Liver (tissue), 9 donors: ENCODE data around the gene MT4. TPM values are rescaled to one million over a fixed set of nuclear protein-coding genes. Genes with fewer than 3 reads are reported as not detected.

Source experiments
- DNase-seq: peaks from one replicate; pipeline ENCODE4 v3.0.0-alpha.2; 2017; ENCODE audit warnings: low spot score
- H3K27ac ChIP-seq, 2 donors: one replicate each; pipeline ENCODE4 v1.7.0; 2013; ENCODE audit warnings: inconsistent platforms in 2 of 2, low read length in 2 of 2, control low read depth in 1 of 2, low read depth in 1 of 2, mild to moderate bottlenecking in 1 of 2
- H3K27me3 ChIP-seq, 4 donors: one replicate each; pipeline versions ENCODE4 v1.6.1 to v1.7.0; 2013; ENCODE audit warnings: low read length in 3 of 4, inconsistent platforms in 1 of 4, mild to moderate bottlenecking in 1 of 4, moderate library complexity in 1 of 4; ENCODE audit not compliant: control insufficient read depth in 4 of 4, insufficient read depth in 4 of 4
- H3K36me3 ChIP-seq, 4 donors: one replicate each; pipeline versions ENCODE4 v1.6.1 to v1.7.0; 2013; ENCODE audit warnings: low read length in 3 of 4, mild to moderate bottlenecking in 3 of 4, low read depth in 1 of 4, moderate library complexity in 1 of 4; ENCODE audit not compliant: control insufficient read depth in 4 of 4, insufficient read depth in 3 of 4
- H3K4me1 ChIP-seq, 4 donors: one replicate each; pipeline versions ENCODE4 v1.6.1 to v1.7.0; 2013; ENCODE audit warnings: low read length in 3 of 4, mild to moderate bottlenecking in 3 of 4, moderate library complexity in 1 of 4; ENCODE audit not compliant: control insufficient read depth in 4 of 4, insufficient read depth in 4 of 4
- H3K4me3 ChIP-seq, 3 donors: one replicate each; pipeline versions ENCODE4 v1.6.1 to v1.7.0; 2013; ENCODE audit warnings: low read length in 3 of 3, control low read depth in 1 of 3, low read depth in 1 of 3, mild to moderate bottlenecking in 1 of 3
- H3K9ac ChIP-seq, 2 donors: one replicate each; pipeline ENCODE4 v1.7.0; 2013; ENCODE audit warnings: low read length in 2 of 2, mild to moderate bottlenecking in 2 of 2, moderate library complexity in 2 of 2, control low read depth in 1 of 2, low read depth in 1 of 2
- H3K9me3 ChIP-seq, 4 donors: one replicate each; pipeline versions ENCODE4 v1.6.1 to v1.7.0; 2013; ENCODE audit warnings: low read length in 3 of 4; ENCODE audit not compliant: control insufficient read depth in 4 of 4
- EGR1 ChIP-seq, 2 donors: IDR thresholded peaks; 2 replicates each; pipeline ENCODE4 v1.6.1; 2016 to 2018; ENCODE audit warnings: antibody characterized with exemption in 2 of 2, low read depth in 2 of 2
- FOXA1 ChIP-seq: IDR thresholded peaks from 2 replicates; pipeline ENCODE4 v1.6.1; 2016; ENCODE audit warnings: antibody characterized with exemption
- FOXA2 ChIP-seq: IDR thresholded peaks from 2 replicates; pipeline ENCODE4 v1.6.1; 2016; ENCODE audit warnings: antibody characterized with exemption
- GABPA ChIP-seq, 2 donors: IDR thresholded peaks in 1 of 2; conservative IDR thresholded peaks in 1 of 2; 2 replicates each; pipeline ENCODE4 v1.6.1; 2016; ENCODE audit warnings: antibody characterized with exemption in 2 of 2, mild to moderate bottlenecking in 1 of 2, moderate library complexity in 1 of 2
- HNF4A ChIP-seq, 2 donors: conservative IDR thresholded peaks; 2 replicates each; pipeline ENCODE4 v1.6.1; 2016; ENCODE audit warnings: antibody characterized with exemption in 2 of 2, mild to moderate bottlenecking in 2 of 2
- HNF4G ChIP-seq: IDR thresholded peaks from 2 replicates; pipeline ENCODE4 v1.6.1; 2016; ENCODE audit warnings: antibody characterized with exemption
- JUND ChIP-seq, 2 donors: IDR thresholded peaks; 2 replicates each; pipeline ENCODE4 v1.6.1; 2016; ENCODE audit warnings: antibody characterized with exemption in 2 of 2
- NR2F2 ChIP-seq: IDR thresholded peaks from 2 replicates; pipeline ENCODE4 v1.6.1; 2016; ENCODE audit warnings: antibody characterized with exemption
- RAD21 ChIP-seq, 2 donors: IDR thresholded peaks; 2 replicates each; pipeline ENCODE4 v1.6.1; 2016; ENCODE audit warnings: antibody characterized with exemption in 2 of 2, mild to moderate bottlenecking in 2 of 2
- RXRA ChIP-seq, 2 donors: IDR thresholded peaks; 2 replicates each; pipeline ENCODE4 v1.6.1; 2017 to 2018; ENCODE audit warnings: antibody characterized with exemption in 2 of 2, mild to moderate bottlenecking in 1 of 2
- SP1 ChIP-seq: IDR thresholded peaks from 2 replicates; pipeline ENCODE4 v1.6.1; 2018; ENCODE audit warnings: antibody characterized with exemption, mild to moderate bottlenecking
- TAF1 ChIP-seq: conservative IDR thresholded peaks from 2 replicates; pipeline ENCODE4 v1.6.1; 2016; ENCODE audit warnings: antibody characterized with exemption, mild to moderate bottlenecking
- YY1 ChIP-seq: IDR thresholded peaks from 2 replicates; pipeline ENCODE4 v1.6.1; 2016; ENCODE audit warnings: antibody characterized with exemption, mild to moderate bottlenecking
- WGBS: extraction: QIAGEN DNeasy Blood & Tissue Kit; methylation state at CpG from one replicate; pipeline ENCODE4 v1.1.7; 2013; 5-methylcytosine and 5-hydroxymethylcytosine counted together
- polyA plus RNA-seq, 2 donors: library from polyadenylated mRNA; stranded (reverse) in 1 of 2; unstranded in 1 of 2; fragments of 200-250 nt in 1 of 2; fragments of >200 nt in 1 of 2; fragmentation: Nextera tagmentation in 1 of 2; extraction: Ambion mirVana in 1 of 2; gene quantifications; one replicate each; pipeline versions ENCODE4 v1.2.1 to v1.2.3, GENCODE V29; 2013 to 2015
- total RNA-seq, 2 donors: library from RNA; depleted of rRNA; stranded (reverse); fragments of >200 nt; gene quantifications; one replicate each; pipeline ENCODE4 v1.2.3, GENCODE V29; 2014
- TF ChIP-seq, protein P1 (sequence below): IDR thresholded peaks from 2 replicates; pipeline ENCODE4 v1.6.1; 2016; ENCODE audit warnings: antibody characterized with exemption, mild to moderate bottlenecking
- TF ChIP-seq, protein P2 (sequence below): IDR thresholded peaks from 2 replicates; pipeline ENCODE4 v1.6.1; 2016; ENCODE audit warnings: antibody characterized with exemption
- TF ChIP-seq, protein P3 (sequence below): fragments of 150-350 bp; IDR thresholded peaks from 2 replicates; pipeline ENCODE4 v1.5.1; 2017; ENCODE audit warnings: improper control_type of control experiment, low read depth, low read length; ENCODE audit not compliant: missing input control
- TF ChIP-seq, protein P4 (sequence below): IDR thresholded peaks from 2 replicates; pipeline ENCODE4 v1.6.1; 2016; ENCODE audit warnings: antibody characterized with exemption
- donor health status: healthy.
- donor health status: healthy.
- donor health status: healthy.
- donor health status: healthy.
- donor health status: healthy.

Gene MT4
- total and polyA plus RNA-seq, 4 donors = not detected

DNA sequence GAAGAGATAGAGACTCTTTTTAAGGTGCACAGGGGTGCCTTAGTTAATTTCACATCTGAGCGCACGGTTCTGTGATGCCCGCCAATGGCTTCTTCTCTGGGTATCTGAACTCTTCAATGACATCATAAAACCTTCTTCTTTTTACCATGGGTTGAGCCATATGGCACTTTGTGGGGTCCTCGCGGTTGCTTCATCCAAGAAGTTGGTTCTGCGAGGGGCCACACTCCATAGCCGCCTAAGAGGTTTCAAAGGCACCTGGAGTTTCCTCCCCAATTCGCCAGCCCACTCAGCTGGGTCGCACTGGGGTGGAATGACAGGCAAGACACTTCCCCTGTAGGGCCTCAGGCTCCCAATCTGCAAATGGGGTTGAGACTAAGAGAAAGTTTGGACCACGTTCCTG lies 10.4 kb upstream of the MT4 start:
- Histone ChIP-seq H3K9ac (no peak overlapping the region), H3K4me3 (no peak overlapping the region), H3K36me3 (no peaks in the 10 kb centered on the region), H3K27ac (no peak overlapping the region), H3K9me3 (no peaks in the 10 kb centered on the region), H3K27me3 (no peaks in the 10 kb centered on the region), H3K4me1 (peaks cover 0 to 12% (median 9%) of the 10 kb centered on the region in 4 donors)
- TF ChIP-seq, protein P1, sequence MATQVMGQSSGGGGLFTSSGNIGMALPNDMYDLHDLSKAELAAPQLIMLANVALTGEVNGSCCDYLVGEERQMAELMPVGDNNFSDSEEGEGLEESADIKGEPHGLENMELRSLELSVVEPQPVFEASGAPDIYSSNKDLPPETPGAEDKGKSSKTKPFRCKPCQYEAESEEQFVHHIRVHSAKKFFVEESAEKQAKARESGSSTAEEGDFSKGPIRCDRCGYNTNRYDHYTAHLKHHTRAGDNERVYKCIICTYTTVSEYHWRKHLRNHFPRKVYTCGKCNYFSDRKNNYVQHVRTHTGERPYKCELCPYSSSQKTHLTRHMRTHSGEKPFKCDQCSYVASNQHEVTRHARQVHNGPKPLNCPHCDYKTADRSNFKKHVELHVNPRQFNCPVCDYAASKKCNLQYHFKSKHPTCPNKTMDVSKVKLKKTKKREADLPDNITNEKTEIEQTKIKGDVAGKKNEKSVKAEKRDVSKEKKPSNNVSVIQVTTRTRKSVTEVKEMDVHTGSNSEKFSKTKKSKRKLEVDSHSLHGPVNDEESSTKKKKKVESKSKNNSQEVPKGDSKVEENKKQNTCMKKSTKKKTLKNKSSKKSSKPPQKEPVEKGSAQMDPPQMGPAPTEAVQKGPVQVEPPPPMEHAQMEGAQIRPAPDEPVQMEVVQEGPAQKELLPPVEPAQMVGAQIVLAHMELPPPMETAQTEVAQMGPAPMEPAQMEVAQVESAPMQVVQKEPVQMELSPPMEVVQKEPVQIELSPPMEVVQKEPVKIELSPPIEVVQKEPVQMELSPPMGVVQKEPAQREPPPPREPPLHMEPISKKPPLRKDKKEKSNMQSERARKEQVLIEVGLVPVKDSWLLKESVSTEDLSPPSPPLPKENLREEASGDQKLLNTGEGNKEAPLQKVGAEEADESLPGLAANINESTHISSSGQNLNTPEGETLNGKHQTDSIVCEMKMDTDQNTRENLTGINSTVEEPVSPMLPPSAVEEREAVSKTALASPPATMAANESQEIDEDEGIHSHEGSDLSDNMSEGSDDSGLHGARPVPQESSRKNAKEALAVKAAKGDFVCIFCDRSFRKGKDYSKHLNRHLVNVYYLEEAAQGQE = no peak
- no peak for TF ChIP-seq FOXA1
- TF ChIP-seq SP1 = no peak
- TF ChIP-seq, protein P2, sequence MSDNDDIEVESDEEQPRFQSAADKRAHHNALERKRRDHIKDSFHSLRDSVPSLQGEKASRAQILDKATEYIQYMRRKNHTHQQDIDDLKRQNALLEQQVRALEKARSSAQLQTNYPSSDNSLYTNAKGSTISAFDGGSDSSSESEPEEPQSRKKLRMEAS = no peak
- TF ChIP-seq RAD21 (IDR thresholded peaks at IDR 0.05) = no peak
- TF ChIP-seq, protein P3, sequence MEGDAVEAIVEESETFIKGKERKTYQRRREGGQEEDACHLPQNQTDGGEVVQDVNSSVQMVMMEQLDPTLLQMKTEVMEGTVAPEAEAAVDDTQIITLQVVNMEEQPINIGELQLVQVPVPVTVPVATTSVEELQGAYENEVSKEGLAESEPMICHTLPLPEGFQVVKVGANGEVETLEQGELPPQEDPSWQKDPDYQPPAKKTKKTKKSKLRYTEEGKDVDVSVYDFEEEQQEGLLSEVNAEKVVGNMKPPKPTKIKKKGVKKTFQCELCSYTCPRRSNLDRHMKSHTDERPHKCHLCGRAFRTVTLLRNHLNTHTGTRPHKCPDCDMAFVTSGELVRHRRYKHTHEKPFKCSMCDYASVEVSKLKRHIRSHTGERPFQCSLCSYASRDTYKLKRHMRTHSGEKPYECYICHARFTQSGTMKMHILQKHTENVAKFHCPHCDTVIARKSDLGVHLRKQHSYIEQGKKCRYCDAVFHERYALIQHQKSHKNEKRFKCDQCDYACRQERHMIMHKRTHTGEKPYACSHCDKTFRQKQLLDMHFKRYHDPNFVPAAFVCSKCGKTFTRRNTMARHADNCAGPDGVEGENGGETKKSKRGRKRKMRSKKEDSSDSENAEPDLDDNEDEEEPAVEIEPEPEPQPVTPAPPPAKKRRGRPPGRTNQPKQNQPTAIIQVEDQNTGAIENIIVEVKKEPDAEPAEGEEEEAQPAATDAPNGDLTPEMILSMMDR = no peak
- TF ChIP-seq RXRA (IDR thresholded peaks at IDR 0.05) = no peak
- no peak for TF ChIP-seq EGR1 (IDR thresholded peaks at IDR 0.05; ENCODE audit: low read depth in 2 of 2)
- TF ChIP-seq HNF4G = no peak
- no peak for DNase-seq
- WGBS = 95% methylated on average over 10 of the region's 10 CpGs

DNA sequence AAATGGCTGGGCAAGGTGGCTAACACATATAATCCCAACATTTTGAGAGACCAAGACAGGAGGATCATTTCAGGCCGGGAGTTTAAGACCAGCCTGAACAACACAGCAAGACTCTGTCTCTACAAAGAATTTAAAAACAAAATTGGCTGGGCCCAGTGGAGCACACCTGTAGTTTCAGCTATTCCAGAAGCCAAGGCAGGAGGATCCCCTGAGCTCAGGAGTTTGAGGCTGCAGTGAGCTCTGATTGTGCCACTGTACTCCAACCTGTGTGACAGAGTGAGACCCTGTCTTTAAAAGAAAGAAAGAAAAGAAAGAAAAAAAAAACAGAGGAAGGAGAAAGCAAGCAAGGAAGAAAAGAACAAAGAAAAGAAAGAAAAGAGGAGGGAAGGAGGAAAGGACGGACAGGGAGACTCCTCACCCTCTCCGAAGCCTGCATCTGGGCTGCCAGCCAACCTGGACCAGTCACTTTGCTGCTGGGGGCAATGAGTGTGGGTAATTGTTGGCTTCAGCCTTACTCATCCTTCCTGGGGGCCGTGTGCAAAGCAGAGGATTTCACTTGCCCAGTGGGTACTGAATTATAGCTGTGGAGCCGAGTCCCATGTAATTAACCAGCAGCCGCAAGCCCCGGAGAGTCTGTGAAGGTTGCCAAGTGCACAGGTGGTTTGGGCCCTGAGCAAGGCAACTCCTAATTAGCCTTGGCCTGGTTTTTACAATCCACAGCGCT lies 6.7 kb upstream of the MT4 start:
- DNase-seq = no peak
- no peak overlapping the region for H3K27ac ChIP-seq
- TF ChIP-seq HNF4A (conservative IDR thresholded peaks at IDR 0.05) = no peak
- TF ChIP-seq, protein P2 = no peak
- TF ChIP-seq, protein P3 = no peak
- no peak for TF ChIP-seq RXRA (IDR thresholded peaks at IDR 0.05)
- TF ChIP-seq YY1 = no peak
- TF ChIP-seq GABPA (IDR thresholded peaks at IDR 0.05 in 1 of 2, conservative IDR thresholded peaks at IDR 0.05 in 1 of 2) = no peak
- TF ChIP-seq TAF1 = no peak
- TF ChIP-seq RAD21 (IDR thresholded peaks at IDR 0.05) = no peak
- TF ChIP-seq FOXA2 = no peak
- no peak for TF ChIP-seq SP1
- no peak for TF ChIP-seq EGR1 (IDR thresholded peaks at IDR 0.05; ENCODE audit: low read depth in 2 of 2)
- no peak for TF ChIP-seq HNF4G
- no peak for TF ChIP-seq FOXA1
- TF ChIP-seq, protein P1 = no peak
- no peak for TF ChIP-seq NR2F2
- no peak for TF ChIP-seq JUND (IDR thresholded peaks at IDR 0.05)
- TF ChIP-seq, protein P4, sequence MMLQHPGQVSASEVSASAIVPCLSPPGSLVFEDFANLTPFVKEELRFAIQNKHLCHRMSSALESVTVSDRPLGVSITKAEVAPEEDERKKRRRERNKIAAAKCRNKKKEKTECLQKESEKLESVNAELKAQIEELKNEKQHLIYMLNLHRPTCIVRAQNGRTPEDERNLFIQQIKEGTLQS = no peak

More for the DNA sequence above, 6.7 kb upstream of the MT4 start:
- H3K4me3 ChIP-seq = no peak overlapping the region
- no peaks in the 10 kb centered on the region for H3K36me3 ChIP-seq
- no peaks in the 10 kb centered on the region for H3K9me3 ChIP-seq
- no peaks in the 10 kb centered on the region for H3K27me3 ChIP-seq
- 89% methylated on average over 8 of the region's 8 CpGs for WGBS
- H3K9ac ChIP-seq = no peak overlapping the region
- H3K4me1 ChIP-seq = no peaks in the 10 kb centered on the region
